ENCODE results near the gene ADAMTS3.

The ADAMTS3 gene

GRCh38 chr4:72568959-72569718, at the start of gene ADAMTS3:
Gene ADAMTS3, minus strand, starts transcription at chr4:72569221. Its CDS starts 459 bp downstream, at chr4:72568762.
- DNase-seq = no peak

- DNase-seq = no peak
Observed at GRCh38 chr4:72613959-72614358, 44.9 kb upstream of the ADAMTS3 start.

GRCh38 chr4:72606751-72607150, 37.7 kb upstream of the ADAMTS3 start:
- DNase-seq = no peak

GRCh38 chr4:72604324-72604723, 35.3 kb upstream of the ADAMTS3 start:
- DNase-seq = no peak

GRCh38 chr4:72602396-72603376, 33.7 kb upstream of the ADAMTS3 start:
- DNase-seq = no peak

- no peak for DNase-seq
Observed at GRCh38 chr4:72591547-72592454, 22.8 kb upstream of the ADAMTS3 start.

- no peak for DNase-seq
Observed at GRCh38 chr4:72587334-72587733, 18.3 kb upstream of the ADAMTS3 start.

- DNase-seq = no peak
Observed at GRCh38 chr4:72582853-72583252, 13.8 kb upstream of the ADAMTS3 start.

- DNase-seq = no peak
Observed at GRCh38 chr4:72577211-72577610, 8.2 kb upstream of the ADAMTS3 start.

- DNase-seq = no peak
Observed at GRCh38 chr4:72571337-72571736, 2.3 kb upstream of the ADAMTS3 start.

GRCh38 chr4:72569719-72570235, 756 bp upstream of the ADAMTS3 start:
- no peak for DNase-seq

GRCh38 chr4:72567821-72568675, 973 bp downstream of the ADAMTS3 start:
- DNase-seq = no peak

- no peak for DNase-seq
Observed at GRCh38 chr4:72567036-72567435, 2.0 kb downstream of the ADAMTS3 start.

GRCh38 chr4:72566464-72566972, 2.5 kb downstream of the ADAMTS3 start:
- no peak for DNase-seq

GRCh38 chr4:72564789-72565188, 4.2 kb downstream of the ADAMTS3 start:
- DNase-seq = no peak

GRCh38 chr4:72564184-72564583, 4.8 kb downstream of the ADAMTS3 start:
- no peak for DNase-seq

- no peak for DNase-seq
Observed at GRCh38 chr4:72558655-72559054, 10.4 kb downstream of the ADAMTS3 start.

- DNase-seq = no peak
Observed at GRCh38 chr4:72557021-72557420, 12.0 kb downstream of the ADAMTS3 start.

- no peak for DNase-seq
Observed at GRCh38 chr4:72555377-72555831, 13.6 kb downstream of the ADAMTS3 start.

- DNase-seq = no peak
Observed at GRCh38 chr4:72553540-72554337, 15.3 kb downstream of the ADAMTS3 start.
